Astrocyte of the hippocampus (primary cell): ENCODE measurements around the gene OR1J2.
A peak's percentile ranks its signal among the peaks of the same experiment; 100 is the strongest.
"Not testable (repeated sequence)": the region's sequence is repeated elsewhere in the genome, so short reads cannot be mapped to it uniquely, and the experiment has no call there.

Source experiments
- DNase-seq: peaks from one replicate; pipeline ENCODE4 v3.0.0; 2011; ENCODE audit warnings: low read depth, low spot score

The OR1J2 gene, protein sequence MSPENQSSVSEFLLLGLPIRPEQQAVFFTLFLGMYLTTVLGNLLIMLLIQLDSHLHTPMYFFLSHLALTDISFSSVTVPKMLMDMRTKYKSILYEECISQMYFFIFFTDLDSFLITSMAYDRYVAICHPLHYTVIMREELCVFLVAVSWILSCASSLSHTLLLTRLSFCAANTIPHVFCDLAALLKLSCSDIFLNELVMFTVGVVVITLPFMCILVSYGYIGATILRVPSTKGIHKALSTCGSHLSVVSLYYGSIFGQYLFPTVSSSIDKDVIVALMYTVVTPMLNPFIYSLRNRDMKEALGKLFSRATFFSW

DNA sequence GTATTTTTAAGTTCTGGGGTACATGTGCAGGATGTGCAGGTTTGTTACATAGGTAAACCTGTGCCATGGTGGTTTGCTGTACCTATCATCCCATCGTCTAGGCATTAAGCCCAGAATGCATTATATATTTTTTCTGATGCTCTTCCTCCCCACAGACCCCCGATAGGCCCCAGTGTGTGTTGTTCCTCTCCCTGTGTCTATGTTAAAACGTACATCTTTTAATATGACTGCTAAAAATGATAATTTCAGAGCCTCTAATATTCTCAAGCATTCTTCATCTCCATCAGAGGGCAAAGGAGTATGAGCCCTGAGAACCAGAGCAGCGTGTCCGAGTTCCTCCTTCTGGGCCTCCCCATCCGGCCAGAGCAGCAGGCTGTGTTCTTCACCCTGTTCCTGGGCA, at the start of gene OR1J2:
OR1J2 (plus strand) TSS at position 301 of the 400 bp plus-strand sequence; CDS start at position 301, 0 bp downstream.
- no peak for DNase-seq

DNA sequence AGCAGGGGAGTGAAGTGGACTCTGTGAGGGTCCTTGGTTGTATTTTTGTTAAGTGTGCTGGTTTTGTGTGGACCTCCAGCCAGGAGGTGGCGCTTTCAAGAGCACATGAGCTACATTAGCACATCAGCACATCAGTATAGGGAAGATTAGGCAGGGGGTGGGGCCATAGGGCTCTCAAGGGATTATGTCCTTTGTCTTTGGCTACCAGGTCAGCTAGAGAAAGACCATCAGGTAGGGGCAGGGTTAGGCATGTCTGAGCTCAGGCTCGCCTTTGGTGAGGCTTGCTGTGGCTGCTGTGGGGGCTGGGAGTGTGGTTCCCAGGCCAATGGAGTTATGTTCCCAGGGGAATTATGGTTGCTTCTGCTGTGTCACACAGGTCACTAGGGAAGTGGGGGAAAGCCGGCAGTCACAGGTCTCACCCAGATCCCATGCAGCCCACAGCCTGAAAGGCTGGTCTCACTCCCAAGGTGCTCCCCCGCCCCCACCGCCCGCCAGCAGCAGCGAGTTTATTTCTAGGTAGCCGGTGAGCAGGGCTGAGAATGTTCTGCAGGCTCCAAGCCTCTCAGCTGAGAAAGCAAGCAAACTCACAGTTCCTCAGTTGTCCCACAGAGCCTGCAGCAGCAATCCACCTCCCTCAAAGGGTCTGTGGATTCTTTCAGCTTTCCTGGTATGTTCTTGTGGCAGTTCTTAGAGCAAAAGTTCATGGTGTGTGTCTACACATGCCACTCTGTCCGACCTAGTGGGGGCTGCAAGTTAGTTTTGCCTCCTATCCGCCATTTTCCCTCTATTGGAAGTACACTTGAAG, 46.6 kb upstream of the OR1J2 start:
- DNase-seq = no peak

DNA sequence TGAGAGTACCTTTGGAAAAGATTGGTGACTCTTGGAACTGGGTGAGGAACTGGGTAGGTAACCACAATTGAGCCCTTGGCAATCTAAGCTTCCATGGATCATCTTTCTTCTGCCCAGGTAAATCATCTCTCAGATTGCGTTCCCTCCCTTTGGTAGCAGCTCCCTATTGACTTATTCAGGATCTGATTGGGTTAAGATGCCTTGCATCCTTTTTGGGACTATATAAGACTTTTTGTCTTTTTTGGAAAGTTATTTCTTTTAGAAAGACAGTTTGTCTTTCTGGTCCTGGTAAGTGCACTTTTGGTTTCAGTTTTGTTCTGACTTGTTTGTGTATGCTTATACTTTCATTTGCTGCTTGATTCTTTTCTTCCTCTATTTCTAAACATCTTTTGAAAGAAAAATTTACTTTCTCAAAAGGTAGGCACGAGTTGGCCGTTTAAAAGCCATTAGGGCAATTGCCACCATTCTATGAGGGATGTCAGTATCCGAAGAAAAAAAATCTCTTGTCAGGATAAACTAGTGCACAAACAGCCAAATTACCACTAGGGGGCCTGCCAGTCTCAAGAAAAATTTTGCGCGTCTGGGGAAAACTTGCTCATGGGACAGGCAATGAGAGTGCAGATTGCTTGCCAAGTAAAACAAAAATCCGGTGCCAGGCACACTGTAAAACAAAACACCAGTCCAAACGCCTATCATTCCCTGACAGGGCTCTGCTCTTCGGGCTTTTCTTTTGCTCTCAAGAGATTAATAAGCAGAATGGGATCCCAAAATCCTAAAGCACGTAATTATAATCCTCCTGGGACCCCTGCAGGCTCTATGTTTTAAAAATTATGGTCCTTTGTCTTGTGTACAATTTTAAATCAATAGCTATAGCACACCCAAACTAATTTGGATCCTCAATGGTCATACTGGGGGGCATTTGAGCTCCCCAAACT, 45.7 kb upstream of the OR1J2 start:
- DNase-seq = peak; percentile 89

DNA sequence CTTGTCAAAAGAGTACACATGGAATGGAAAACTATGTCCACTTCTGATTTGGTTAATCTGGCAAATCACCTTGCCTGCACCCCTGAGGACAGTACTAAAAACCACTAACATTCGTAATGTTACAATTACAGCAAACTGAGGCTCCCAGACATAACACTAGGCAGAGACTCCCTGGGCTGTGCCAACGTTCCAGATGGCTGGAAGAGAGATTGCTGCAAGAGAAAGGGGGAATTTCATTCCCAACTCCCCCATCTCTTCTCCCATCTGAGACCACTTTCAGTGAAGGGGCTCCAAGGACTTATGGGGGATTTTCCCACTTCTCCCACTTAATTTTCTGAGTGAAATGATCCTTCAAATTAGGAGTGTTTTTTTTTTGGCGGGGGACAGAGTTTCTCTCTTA, 44.1 kb upstream of the OR1J2 start:
- no peak for DNase-seq

DNA sequence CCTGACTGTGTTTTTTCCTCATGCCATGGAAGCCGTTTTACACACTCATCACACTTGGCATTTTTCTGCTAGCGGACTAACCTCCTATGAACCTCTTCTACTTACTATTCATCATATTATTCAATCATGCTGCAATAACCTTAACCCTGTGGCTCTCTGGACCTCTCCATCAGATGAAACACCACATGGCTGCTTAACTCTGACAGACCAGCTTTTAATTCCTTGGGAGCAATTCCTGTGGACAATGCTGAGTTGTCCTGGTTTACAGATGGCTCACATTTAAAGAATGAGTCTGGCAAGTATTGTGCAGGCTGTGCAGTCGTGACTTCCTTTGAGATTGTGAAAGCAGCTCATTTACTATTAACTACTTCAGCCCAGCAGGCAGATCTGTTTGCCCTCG, 41.9 kb upstream of the OR1J2 start:
- no peak for DNase-seq

DNA sequence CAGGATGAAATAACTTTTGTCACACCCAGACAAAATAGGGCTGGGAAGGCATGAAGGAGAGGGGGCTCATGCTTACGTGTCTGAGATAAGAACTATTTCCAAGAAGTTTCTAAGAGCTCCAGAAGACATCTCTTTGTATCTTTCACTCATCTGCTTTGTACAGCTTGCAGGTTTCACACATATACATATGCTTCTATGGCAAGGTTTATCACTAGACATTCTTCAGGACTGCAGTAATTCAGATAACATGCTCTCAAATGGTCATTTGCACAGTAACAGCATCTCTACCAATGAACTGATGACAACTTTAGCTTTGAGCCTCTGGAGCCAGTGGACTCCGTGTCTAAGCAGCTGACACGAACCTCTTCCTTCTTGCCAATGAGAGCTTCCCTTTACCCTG, 36.0 kb upstream of the OR1J2 start:
- DNase-seq = no peak

DNA sequence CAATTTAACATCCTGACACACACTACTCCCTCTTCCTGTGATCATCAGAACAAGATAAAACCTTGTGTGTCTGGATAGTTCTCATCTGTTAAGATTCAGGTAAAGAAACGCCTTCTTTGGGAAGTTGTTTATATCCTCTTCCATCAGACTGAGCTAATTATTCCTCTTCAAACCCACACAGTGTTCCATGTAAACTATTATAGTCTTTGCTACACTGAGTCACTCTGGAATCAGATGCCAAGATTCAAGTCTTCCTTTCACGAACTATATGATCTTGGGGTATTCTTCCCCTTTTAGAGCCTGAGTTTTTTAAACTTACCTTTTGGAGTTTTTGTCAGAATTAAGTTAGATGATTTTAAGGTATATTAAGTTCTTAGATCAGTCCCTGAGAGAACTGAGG, 34.9 kb upstream of the OR1J2 start:
- no peak for DNase-seq

DNA sequence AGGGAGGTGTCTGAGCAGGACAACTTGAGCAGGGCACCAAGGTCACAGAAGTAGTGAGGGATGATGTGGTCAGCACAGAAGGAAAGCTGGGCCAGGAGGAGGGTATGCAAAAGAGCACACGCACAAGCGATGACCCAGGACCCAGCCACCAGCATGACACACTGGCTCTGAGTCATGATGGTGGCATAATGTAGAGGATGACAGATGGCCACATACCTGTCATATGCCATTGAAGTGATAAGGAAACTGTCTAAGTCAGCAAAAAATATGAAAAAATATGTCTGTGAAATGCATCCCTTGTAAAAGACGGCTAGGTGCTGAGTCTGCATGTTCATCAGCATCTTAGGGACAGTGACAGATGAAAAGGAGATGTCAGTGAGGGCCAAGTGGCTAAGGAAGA, 33.3 kb upstream of the OR1J2 start:
- no peak for DNase-seq

DNA sequence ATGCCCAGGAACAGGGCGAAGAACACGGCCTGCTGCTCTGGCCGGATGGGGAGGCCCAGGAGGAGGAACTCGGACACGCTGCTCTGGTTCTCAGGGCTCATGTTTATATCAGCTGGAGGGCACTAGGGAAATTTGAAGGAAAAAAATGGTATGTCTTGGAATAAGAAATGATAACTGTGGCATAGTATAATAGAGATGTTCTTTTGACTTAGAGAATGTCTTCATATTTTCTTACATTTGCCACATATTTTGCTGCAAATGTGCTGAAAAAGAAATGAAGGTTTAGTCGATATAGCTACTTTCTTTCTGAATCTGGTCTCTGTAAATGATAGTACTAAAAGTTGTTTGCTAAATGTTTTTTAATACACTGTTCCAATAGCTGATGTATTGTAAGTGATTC, 32.8 kb upstream of the OR1J2 start, which contains the start of gene OR1J1:
OR1J1 (minus strand) TSS at position 101 of the 400 bp plus-strand sequence; CDS start at position 101, 0 bp downstream.
- DNase-seq = no peak

DNA sequence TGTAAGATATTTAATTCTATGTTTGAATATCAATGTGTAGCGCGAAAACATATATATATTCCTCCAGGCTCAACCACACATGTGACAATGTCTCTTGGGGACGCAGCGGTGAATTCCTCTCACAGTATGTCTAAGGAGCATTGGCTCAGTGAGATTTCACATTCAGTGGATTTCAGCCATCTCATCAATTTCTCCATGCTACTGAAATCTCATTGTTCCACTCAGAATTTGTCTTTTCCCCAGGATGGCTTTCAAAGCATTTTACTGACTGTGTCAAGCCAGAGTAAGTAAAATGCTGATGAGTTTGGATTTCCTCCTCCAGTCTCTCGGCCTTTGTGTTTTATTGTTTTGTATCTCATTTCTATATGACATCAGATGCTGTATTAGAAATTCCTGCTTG, 31.5 kb upstream of the OR1J2 start:
- no peak for DNase-seq

DNA sequence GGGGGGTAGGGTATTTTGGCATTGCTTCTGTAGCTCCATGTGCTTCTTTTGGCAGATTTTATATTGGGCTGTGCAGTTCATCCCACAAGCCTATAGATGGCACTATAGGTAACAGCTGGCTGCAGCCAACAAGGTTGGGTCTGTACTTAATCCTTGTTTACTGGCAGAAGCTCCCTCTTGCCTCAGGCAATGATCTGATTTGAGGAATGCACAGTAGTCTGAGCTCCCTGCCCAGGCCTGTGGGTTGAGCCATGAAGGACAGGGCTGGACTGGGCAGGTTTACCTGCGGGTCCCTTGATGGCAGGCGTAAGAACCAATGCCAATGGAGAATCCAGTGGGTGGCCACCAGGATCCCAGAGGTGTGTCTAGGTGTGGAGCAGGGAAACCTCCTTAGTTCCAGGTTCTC, 11.7 kb upstream of the OR1J2 start:
- peak; percentile 35 for DNase-seq

DNA sequence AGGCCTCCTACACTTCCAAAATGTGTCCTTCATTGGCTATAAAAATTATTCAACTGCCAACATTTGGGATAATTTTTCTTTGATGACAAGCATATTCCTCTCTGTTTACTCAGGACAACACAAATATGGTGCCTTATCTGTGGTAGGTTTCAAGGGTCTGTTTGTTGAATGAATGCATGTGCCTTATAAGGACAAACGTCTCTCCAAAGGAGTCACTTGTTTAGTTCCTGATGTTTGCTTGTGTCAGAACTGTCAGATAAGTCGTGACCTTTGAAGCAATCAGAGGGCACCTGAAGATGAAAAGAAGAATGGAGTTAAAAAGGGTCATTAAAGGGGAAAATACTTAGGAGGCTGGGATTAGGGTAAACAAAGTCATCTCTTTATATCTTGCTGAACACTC, 3.6 kb upstream of the OR1J2 start:
- DNase-seq = no peak

DNA sequence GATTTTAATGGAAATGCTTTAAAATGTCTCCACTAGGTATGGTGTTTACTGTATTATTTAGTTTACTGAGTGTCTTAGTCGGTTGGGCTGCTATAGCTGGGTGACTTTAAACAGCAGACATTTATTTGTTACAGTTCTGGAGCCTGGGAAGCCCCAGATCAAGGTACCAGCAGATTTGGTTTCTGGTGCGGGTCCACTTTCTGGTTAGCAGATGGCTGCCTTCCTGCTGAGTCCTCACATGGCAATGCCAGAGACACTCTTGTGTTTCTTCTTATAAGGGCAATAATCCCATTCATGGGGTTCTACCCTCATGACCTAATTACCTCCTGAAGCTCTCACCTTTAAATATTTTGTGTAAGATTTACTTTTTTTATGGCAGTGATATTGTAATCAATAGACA, 7.6 kb downstream of the OR1J2 start:
- DNase-seq = no peak

DNA sequence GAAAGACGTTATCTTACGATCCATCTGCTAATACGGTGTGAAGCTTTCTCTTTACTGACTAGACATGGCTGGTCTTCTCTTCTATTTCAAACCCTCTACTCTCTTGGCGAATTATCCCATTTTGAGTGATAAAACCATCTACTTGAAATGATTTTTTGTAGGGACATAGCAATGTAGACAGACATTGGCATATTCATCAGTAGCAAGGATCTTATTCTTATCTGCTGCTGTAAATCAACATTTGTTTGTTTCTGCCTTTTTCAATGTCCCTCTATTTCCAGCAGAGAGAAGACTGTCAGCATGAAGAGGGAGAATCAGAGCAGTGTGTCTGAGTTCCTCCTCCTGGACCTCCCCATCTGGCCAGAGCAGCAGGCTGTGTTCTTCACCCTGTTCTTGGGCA, 8.2 kb downstream of the OR1J2 start, which contains the start of gene OR1J4:
OR1J4 (plus strand) TSS at position 301 of the 400 bp plus-strand sequence; CDS start at position 301, 0 bp downstream.
- DNase-seq = no peak

DNA sequence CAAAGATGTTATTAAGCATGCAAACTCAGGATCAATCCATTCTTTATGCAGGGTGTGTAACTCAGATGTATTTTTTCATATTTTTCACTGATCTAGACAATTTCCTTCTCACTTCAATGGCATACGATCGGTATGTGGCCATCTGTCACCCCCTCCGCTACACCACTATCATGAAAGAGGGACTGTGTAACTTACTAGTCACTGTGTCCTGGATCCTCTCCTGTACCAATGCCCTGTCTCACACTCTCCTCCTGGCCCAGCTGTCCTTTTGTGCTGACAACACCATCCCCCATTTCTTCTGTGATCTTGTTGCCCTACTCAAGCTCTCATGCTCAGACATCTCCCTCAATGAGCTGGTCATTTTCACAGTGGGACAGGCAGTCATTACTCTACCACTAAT, 8.8 kb downstream of the OR1J2 start:
- no peak for DNase-seq

DNA sequence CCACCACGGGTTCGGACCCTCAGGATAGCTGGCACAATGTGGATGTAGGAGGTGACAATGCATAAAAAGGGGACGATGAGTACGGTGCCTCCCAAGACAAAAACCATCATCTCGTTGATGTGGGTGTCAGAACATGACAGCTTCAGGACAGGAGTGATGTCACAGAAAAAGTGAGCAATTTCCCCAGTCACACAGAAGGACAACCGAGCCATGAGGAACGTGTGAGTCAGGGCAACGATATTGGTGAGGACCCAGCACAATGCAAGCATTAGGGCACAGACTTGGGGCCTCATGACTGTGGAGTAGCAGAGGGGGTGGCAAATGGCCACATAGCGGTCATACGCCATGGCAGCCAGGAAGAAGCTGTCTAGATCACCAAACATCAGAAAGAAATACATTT, 16.0 kb downstream of the OR1J2 start:
- DNase-seq = no peak

DNA sequence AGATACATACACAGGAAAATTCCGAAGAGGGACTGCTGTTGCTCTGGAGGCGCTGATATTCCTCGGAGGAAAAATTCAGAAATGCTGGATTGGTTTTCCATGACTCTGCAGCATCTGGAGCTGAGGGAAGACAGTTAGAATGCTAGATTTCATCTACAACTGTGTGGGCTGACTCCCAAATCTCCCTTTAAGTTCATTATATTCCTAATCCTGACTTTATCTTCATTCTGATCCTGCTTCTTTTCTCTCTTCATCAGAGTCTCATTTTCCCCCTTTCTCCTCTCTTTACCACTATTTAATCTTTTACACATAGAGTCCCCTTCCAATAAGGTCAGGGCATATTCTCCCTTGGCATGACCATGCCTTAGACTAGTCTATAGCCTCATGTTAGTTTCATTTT, 16.6 kb downstream of the OR1J2 start, which contains the start of gene OR1N1:
OR1N1 (minus strand) TSS at position 101 of the 400 bp plus-strand sequence; CDS start at position 101, 0 bp downstream.
- no peak for DNase-seq

DNA sequence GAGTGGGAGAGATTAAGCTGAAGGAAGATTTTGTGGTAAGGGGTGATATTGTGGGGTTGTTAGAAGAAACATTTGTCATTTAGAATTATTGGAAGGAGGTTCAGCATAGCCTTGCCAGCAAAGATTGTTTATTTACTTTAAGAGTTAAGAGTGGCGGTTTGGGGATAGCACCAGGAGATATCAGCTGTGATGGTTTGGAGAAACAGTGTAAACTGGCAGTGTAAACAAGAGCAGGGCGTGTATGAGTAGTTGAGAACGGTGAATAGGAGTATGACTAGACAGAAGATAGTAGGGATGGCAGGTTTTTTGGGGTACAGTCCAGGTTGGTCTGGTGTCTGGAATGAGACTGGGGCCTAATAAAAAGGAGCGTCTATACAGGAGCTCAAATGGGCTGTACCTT, 20.6 kb downstream of the OR1J2 start:
- DNase-seq = not testable (repeated sequence)

DNA sequence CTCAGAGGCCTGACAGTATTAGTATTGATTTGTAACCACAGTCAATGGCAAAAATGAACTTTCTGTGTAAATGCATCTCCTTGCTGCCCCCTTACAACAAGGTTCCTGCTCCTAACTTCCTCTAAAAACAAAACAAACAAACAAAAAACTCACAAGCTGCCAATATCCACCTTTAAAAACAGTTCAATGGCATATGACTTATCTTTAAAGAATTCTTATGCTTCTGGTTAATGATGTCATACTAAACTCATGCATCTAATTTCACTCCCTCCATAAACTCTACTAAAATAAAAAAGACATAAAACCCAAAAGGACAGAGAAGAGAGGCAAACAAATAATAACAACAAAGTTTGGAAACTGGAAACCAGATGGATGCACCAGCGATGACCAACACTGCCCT, 25.5 kb downstream of the OR1J2 start:
- DNase-seq = peak; percentile 7

DNA sequence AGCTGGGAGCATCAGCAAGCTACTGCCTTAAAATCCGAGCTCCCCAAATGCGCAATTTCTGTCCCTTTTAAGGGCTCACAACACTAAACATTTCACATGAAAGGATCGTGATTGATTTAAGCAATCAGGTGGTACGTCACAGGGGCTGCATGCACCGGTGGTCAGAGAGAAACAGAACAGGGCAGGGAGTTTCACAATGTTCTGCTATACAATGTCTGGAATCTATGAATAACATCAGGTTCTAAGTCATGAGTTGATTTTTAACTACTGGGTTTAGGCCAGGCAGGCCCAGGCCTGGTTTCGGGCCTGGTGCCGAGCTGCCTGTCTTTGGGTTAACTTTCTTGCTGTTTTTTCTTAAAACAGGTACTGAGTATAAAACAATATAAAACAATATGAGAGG, 26.5 kb downstream of the OR1J2 start:
- DNase-seq = not testable (repeated sequence)

DNA sequence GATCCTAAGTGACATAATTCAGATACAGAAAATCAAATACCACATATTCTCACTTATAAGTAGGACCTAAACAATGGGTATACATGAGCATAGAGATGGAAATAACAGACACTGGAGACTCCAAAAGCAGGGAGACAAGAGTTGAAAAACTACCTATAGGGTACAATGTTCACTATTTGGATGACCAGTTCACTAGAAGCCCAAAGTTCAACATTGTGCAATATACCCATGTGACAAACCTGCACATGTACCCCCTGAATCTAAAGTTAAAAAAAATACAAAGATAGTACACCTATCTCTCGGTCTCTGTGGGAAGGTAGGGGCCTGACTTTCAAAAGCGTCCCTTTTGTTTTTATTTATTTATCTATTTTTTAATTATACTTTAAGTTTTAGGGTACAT, 28.2 kb downstream of the OR1J2 start:
- DNase-seq = no peak

DNA sequence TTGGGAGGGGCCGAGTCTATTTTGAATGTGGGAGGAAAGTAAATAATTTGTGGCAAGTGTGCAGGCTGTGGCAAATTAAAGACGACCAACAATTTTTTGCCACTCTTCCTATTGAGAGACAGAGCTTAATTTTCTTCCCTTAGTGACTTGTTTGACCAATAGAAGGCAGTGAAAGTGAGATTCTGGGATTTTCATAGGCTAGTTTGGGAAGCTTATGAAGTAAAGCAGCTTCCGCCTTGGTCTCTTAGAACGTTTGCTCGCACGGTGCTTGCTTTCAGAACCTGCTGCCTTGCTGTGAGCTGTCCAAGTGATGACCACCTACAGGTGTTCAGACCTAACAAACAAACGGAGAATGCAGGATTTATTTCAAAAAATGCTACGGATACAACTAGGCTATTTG, 35.6 kb downstream of the OR1J2 start:
- no peak for DNase-seq
